WTC11 (cell line): ENCODE results near the gene SIX4. TPM values are rescaled to one million over a fixed set of nuclear protein-coding genes. Genes with fewer than 3 reads are reported as not detected.

Source experiments
- ATAC-seq: fragments of 200-7000 bp; cut with Tn5 transposase; 2 replicates; pipeline ENCODE4 v1.10.0; 2021; ENCODE audit warnings: mild to moderate bottlenecking, moderate library complexity
- CTCF ChIA-PET: fragments of 300-600 bp; sonication (Branson Sonifier 250); formaldehyde crosslinking; loops from one replicate; lab custom pipeline; 2021; ENCODE audit warnings: antibody characterized with exemption; lab: Charles Lee
- POLR2A ChIA-PET: fragments of 350-600 bp; sonication (Branson Sonifier 250); formaldehyde crosslinking; loops from one replicate; lab custom pipeline; 2021; ENCODE audit warnings: antibody characterized with exemption; lab: Charles Lee
- DNase-seq: peaks from one replicate; pipeline ENCODE4 v3.0.0; 2021; ENCODE audit warnings: low spot score
- H3K27ac Mint-ChIP-seq: 2 replicates; pipeline ENCODE4 v1.8.0; 2021; ENCODE audit warnings: mixed read lengths
- H3K27me3 Mint-ChIP-seq: 2 replicates; pipeline ENCODE4 v1.8.0; 2021; ENCODE audit warnings: low read depth, mild to moderate bottlenecking, moderate library complexity, mixed read lengths
- H3K36me3 Mint-ChIP-seq: 2 replicates; pipeline ENCODE4 v1.8.0; 2021; ENCODE audit warnings: mixed read lengths
- H3K4me1 Mint-ChIP-seq: 2 replicates; pipeline ENCODE4 v1.8.0; 2022; ENCODE audit warnings: mixed read lengths
- H3K4me3 Mint-ChIP-seq: 2 replicates; pipeline ENCODE4 v1.8.0; 2021; ENCODE audit warnings: mild to moderate bottlenecking, moderate library complexity, mixed read lengths
- H3K9me3 Mint-ChIP-seq: 2 replicates; pipeline ENCODE4 v1.8.0; 2021; ENCODE audit warnings: mixed read lengths
- CREB1 ChIP-seq: sonication (generic); formaldehyde crosslinking; IDR thresholded peaks from 2 replicates; pipeline ENCODE4 v1.8.0; 2023; ENCODE audit warnings: mild to moderate bottlenecking, missing genetic modification reagents
- CTCF ChIP-seq: fragments of 200-600 bp; IDR thresholded peaks from 2 replicates; pipeline ENCODE4 v1.8.0; 2022; ENCODE audit warnings: antibody characterized with exemption
- ESRRA ChIP-seq: sonication (generic); formaldehyde crosslinking; IDR thresholded peaks from 2 replicates; pipeline ENCODE4 v1.8.1; 2022; ENCODE audit warnings: mild to moderate bottlenecking, missing genetic modification reagents, borderline replicate concordance
- FOXJ3 ChIP-seq: sonication (generic); formaldehyde crosslinking; IDR thresholded peaks from 2 replicates; pipeline ENCODE4 v1.9.0; 2021; ENCODE audit warnings: missing genetic modification reagents, mild to moderate bottlenecking, borderline replicate concordance
- GRHL2 ChIP-seq: fragments of 250-450 bp; sonication (Bioruptor Pico); IDR thresholded peaks from 2 replicates; pipeline ENCODE4 v1.8.0; 2022; ENCODE audit warnings: mild to moderate bottlenecking, moderate library complexity; ENCODE audit not compliant: insufficient replicate concordance, severe bottlenecking
- GTF2I ChIP-seq: fragments of 250-450 bp; sonication (Bioruptor Pico); conservative IDR thresholded peaks from 2 replicates; pipeline ENCODE4 v1.4.0; 2021; ENCODE audit warnings: mild to moderate bottlenecking
- HMGXB4 ChIP-seq: sonication (generic); formaldehyde crosslinking; IDR thresholded peaks from 2 replicates; pipeline ENCODE4 v1.8.1; 2023; ENCODE audit warnings: mild to moderate bottlenecking, moderate library complexity, missing genetic modification reagents
- IRF2 ChIP-seq: sonication (generic); formaldehyde crosslinking; IDR thresholded peaks from 2 replicates; pipeline ENCODE4 v1.8.0; 2022; ENCODE audit warnings: low read depth, missing genetic modification reagents, borderline replicate concordance
- JUN ChIP-seq: sonication (generic); formaldehyde crosslinking; IDR thresholded peaks from 2 replicates; pipeline ENCODE4 v1.8.0; 2023; ENCODE audit warnings: mild to moderate bottlenecking, missing genetic modification reagents
- PRRX2 ChIP-seq: fragments of 250-450 bp; sonication (Bioruptor Pico); IDR thresholded peaks from 2 replicates; pipeline ENCODE4 v1.8.0; 2021; ENCODE audit warnings: mild to moderate bottlenecking
- RORB ChIP-seq: fragments of 250-450 bp; sonication (Bioruptor Pico); IDR thresholded peaks from 2 replicates; pipeline ENCODE4 v1.9.0; 2021; ENCODE audit warnings: mild to moderate bottlenecking
- SMAD3 ChIP-seq: sonication (generic); formaldehyde crosslinking; IDR thresholded peaks from 2 replicates; pipeline ENCODE4 v1.8.0; 2022; ENCODE audit warnings: missing genetic modification reagents, mild to moderate bottlenecking, borderline replicate concordance
- SOX15 ChIP-seq: fragments of 250-450 bp; sonication (Bioruptor Pico); IDR thresholded peaks from 2 replicates; pipeline ENCODE4 v1.9.0; 2021; ENCODE audit warnings: mild to moderate bottlenecking
- TCF7 ChIP-seq: sonication (generic); formaldehyde crosslinking; IDR thresholded peaks from 2 replicates; pipeline ENCODE4 v1.8.0; 2022; ENCODE audit warnings: mild to moderate bottlenecking, low read depth, missing genetic modification reagents, moderate library complexity
- TEAD1 ChIP-seq: sonication (generic); formaldehyde crosslinking; IDR thresholded peaks from 2 replicates; pipeline ENCODE4 v1.8.0; 2022; ENCODE audit warnings: mild to moderate bottlenecking, missing genetic modification reagents
- ZBTB43 ChIP-seq: sonication (generic); formaldehyde crosslinking; IDR thresholded peaks from 2 replicates; pipeline ENCODE4 v1.8.1; 2023; ENCODE audit warnings: mild to moderate bottlenecking, missing genetic modification reagents
- ZMAT4 ChIP-seq: fragments of 250-450 bp; sonication (Bioruptor Pico); IDR thresholded peaks from 2 replicates; pipeline ENCODE4 v1.9.0; 2021; ENCODE audit warnings: mild to moderate bottlenecking
- ZNF281 ChIP-seq: sonication (generic); formaldehyde crosslinking; IDR thresholded peaks from 2 replicates; pipeline ENCODE4 v1.8.0; 2023; ENCODE audit warnings: mild to moderate bottlenecking, missing genetic modification reagents
- ZNF396 ChIP-seq: fragments of 250-450 bp; sonication (Bioruptor Pico); IDR thresholded peaks from 2 replicates; pipeline ENCODE4 v1.8.0; 2021; ENCODE audit warnings: mild to moderate bottlenecking, moderate library complexity, borderline replicate concordance
- ZNF532 ChIP-seq: fragments of 250-450 bp; sonication (Bioruptor Pico); IDR thresholded peaks from 2 replicates; pipeline ENCODE4 v1.9.0; 2021; ENCODE audit warnings: mild to moderate bottlenecking, borderline replicate concordance
- total RNA-seq: library from RNA; stranded (reverse); gene quantifications from 3 replicates; pipeline ENCODE4 v1.2.3, GENCODE V29; 2021

The SIX4 gene
- total RNA-seq, 1 experiment from 2014 or later = 41.8 TPM

GRCh38 chr14:60722357-60723115, 1.6 kb downstream of the SIX4 start (continued):
- no peak for TF ChIP-seq ZNF281 (CRISPR knock-in tag)

- H3K4me1 Mint-ChIP-seq = peaks cover 39% of the 10 kb centered on the region
- TF ChIP-seq FOXJ3 (CRISPR knock-in tag) (no peak), CREB1 (CRISPR knock-in tag) (no peak), ZNF396 (CRISPR knock-in tag) (no peak), ESRRA (CRISPR knock-in tag) (no peak), GTF2I (CRISPR knock-in tag) (no peak), CTCF (no peak), ZNF532 (CRISPR knock-in tag) (no peak), ZMAT4 (CRISPR knock-in tag) (no peak), PRRX2 (CRISPR knock-in tag) (no peak), GRHL2 (no peak), TCF7 (CRISPR knock-in tag) (no peak), SMAD3 (CRISPR knock-in tag) (no peak), ZBTB43 (CRISPR knock-in tag) (no peak), IRF2 (no peak), HMGXB4 (no peak), TEAD1 (no peak), JUN (no peak), RORB (CRISPR knock-in tag) (no peak), SOX15 (CRISPR knock-in tag) (no peak)
- TF ChIP-seq, all 79 proteins: peak for 0
- no peak for ATAC-seq
- ChIA-PET CTCF (interaction anchor here (0.6 to 1.5 kb wide), 6 partner anchors 9 to 544 kb away, joined by 3 to 8 read pairs (median 4); no protein-coding TSS in a partner anchor), POLR2A (interaction anchor here (0.6 to 3.3 kb wide), 3 partner anchors 9 to 259 kb away, joined by 3 to 12 read pairs (median 3); partner anchors contain the start of genes SLC38A6 and TRMT5)
- H3K27me3 Mint-ChIP-seq = no peaks in the 10 kb centered on the region
- H3K9me3 Mint-ChIP-seq = no peaks in the 10 kb centered on the region
- peaks cover 29% of the 10 kb centered on the region for H3K36me3 Mint-ChIP-seq
- H3K4me3 Mint-ChIP-seq = peak overlapping the region; percentile 96
- H3K27ac Mint-ChIP-seq = peak overlapping the region; percentile 95
- no peak for DNase-seq
These were observed 2.1 kb downstream of the SIX4 start for GRCh38 chr14:60722107-60722356.
